GM19099 (cell line): ENCODE results near the gene PTCH2.

Experiments used
- POLR2A ChIP-seq: IDR thresholded peaks from 3 replicates; pipeline ENCODE4 v1.6.1; 2011; ENCODE audit warnings: low read depth; ENCODE audit not compliant: insufficient read length; ENCODE audit errors: extremely low read depth

PTCH2 gene

DNA sequence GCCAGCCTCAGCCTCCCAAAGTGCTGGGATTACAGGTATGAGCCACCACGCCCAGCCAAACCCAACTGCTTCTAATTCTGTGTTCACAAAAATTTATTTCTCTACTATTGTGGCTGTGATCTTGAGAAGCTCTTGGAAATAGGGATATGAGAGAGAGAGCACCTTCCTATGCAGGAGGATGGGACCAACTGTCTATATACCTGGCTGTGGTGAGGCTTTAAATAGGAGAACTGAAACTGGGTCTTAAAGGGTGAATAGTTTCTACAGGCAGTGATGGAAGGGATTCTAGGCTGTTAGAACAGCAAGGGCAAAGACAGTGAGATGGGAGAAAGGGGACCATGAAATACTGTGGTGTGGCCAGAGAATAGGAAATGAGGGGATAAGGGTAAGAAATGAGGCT is 8.3 kb upstream of the PTCH2 start:
- TF ChIP-seq POLR2A, result no peak

DNA sequence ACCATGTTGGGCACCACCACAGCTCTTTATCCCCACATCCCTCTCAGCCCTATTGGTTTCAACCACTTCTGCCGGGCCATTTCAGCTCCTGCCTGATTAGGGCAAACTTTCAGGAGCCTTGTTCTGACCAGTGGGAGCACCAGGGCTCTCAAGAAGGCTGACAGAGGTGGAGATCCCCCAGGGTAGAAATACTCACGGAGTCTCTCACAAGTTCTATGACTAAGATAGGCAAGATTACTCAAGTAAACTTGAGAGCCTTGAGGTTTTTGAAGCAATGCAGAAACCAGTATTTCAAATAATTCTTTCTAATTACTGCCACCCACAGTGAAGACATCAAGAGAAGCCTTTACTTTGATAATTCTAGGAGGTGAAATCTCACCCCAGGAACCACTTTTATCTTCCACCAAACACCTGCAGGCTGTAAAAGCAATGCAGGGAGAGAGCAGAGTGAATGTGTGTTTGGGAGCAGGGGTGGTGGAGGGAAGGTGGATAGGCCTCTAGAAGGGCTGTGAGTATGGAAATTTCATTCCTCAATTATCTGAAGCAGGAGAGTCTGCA is 6.6 kb upstream of the PTCH2 start:
- no peak for TF ChIP-seq POLR2A

DNA sequence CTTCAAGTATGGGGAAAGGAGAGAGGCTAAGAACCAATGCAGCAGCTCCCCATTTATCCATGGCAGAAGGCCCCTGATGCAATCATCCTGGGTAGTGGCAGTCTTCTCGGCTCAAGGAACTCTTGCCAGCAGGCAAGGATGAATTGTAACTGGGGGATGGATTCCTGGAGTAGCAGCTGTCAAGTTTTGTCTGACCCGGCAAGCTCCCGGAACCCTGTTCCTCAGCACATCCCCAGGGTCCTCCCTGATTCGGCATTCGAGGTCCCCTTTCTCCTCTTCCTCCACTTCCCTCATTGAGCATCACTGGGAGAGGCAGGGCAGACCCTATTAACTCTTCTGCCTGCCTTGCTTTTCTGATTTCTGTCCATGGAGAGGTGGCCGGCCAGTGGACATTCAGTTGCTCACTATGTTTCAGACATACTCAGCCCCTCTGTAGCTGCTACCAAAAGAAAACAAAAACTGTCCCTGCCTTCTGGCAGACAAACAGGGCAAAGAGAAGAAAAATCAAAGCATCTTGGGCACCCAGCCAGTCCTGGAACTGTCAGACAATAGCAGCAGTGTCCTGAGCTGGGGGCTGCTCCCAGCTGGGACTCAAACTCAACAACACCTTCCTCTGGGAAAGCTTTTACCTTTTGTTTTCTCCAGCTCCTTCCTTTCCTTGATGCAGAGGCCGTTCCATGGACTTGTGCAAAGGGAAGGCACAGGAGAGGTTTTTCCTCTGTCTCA is 5.6 kb upstream of the PTCH2 start:
- TF ChIP-seq POLR2A, result no peak

DNA sequence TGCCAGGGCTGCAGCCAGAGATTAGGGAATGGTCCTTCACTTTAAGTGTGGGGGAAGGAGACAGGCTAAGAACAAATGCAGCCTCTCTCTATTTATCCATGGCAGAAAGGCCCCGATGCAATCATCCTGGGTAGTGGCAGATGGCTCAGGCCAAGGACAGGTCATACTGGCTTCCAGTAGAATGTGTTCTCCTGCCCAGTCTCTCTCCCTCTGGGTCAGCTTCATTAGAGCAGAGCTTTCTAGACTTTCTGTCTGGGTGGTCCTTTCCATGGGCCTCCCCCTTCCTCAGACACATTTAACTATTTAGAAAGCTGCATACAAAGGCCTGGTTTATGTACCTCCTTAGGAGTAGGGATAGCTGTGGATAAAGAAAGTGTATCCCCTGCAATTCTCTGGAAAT is 4.8 kb upstream of the PTCH2 start:
- no peak for TF ChIP-seq POLR2A

DNA sequence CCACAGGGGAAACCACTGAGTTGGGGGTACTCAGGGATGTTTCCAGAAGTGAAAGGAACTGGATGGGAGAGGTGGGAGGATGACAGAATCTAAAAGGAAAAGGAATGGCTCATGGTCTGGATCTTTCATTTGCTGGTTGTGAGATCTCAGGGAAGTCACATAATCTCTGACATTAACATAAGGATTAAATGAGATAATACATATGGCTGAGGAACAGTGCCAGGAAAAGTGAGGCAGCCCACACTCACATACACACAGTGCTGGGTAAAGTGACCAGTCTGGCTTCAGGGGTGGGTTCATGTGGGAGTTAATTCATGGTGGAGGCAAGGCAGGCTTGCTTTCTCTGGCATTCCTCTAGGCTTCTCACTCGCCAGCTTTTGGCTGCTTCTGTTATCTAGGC is 3.9 kb upstream of the PTCH2 start:
- TF ChIP-seq POLR2A, result no peak

- no peak for TF ChIP-seq POLR2A
Observed at GRCh38 chr1:44842486-44842861, 579 bp downstream of the PTCH2 start.

DNA sequence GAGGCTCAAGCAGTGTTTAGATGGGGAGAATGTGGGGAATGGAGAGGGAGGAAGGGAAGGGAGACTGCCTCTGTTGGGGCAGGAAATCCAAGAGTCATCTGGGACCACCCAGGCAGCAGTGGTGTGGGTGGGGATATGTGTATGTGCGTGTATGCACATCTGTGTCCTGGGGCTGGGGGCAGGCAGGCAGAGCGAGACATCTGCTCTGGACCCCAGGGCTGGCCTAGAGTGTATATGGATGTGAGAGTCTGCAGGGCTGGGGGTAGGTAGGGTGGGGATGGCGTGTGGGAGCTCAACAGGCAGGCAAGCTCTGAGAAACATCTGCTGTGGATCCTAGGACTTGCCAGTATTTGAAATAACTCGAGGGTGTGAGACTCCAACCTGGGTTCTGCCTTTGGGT is 3.5 kb downstream of the PTCH2 start:
- no peak for TF ChIP-seq POLR2A

DNA sequence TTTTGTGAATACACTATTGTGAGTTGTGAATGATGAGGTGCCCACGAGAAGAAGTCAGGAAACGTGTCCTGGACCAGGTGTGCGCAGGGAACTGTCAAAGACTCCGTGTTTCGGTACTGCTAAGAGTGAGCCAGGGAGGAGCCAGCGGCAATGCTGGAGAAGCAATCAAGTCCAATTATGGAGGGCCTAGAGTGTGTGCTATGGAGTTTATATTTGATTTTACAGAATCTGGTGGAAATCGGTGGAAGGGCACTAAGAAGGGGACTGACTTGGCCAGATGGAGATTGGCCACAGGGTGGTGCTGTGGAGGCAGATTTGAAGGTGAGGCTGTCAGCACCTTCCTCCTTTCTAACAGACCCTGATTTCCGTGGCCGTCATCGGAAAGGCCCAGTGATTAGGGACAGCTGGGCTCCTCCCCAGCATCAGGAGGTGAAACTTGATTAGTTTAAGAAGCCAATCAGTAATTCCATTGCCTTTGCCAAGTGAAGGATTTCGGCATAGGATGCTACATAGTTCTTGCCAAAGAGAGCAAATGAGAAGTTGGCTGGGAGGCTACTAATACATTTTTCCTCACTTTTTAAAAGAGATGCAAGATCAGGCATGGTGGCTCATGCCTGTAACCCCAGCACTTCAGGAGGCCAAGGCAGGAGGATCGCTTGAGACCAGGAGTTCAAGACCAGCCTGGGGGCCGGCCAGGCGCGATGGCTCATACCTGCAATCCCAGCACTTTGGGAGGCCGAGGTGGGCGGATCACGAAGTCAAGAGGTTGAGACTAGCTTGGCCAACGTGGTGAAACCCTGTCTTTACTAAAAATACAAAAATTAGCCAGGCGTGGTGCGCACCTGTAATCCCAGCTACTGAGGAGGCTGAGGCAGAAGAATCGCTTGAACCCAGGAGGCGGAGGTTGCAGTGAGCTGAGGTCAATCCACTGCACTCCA is 7.0 kb downstream of the PTCH2 start:
- TF ChIP-seq POLR2A, result no peak

DNA sequence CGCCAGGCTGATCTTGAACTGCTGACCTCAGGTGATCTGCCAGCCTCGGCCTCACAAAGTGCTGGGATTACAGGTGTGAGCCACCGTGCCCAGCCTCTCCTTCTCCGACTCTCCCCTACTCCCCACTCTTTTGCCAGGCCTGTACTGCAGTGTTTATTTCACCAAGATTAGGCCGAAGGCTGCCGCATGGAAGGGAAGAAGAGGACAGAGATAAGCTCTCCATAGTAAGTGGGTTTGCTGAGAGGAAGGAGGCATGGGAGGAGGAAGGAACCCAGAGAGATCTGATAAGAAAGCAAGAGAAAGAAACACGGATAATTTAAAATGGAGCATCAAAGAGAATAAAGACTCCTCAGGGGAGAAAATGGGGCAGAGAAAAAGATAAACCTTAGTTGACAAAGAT is 8.7 kb downstream of the PTCH2 start:
- no peak for TF ChIP-seq POLR2A

- TF ChIP-seq POLR2A, result no peak
Observed at GRCh38 chr1:44832056-44832705, 10.9 kb downstream of the PTCH2 start.

DNA sequence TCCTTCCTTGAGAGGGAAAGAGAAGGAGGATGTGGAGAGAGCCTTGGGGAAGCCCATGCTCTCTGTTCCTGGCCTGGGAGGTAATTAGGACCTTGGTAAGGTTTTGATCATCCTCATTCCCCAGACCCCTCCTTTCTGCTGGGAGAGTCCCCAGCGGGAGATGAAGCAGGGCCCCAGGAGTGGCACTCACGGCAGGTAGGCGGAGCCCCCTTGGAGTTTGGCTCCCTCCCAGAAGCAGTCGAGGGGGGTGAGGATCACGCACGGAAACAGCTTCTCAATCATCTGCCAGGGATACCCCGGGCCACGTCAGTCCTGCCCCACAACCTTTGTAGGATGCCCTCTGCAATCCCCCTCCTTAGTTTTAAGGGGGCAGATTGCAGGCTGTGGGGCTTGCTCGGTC is 11.5 kb downstream of the PTCH2 start:
- no peak for TF ChIP-seq POLR2A

- TF ChIP-seq POLR2A, result no peak
Observed at GRCh38 chr1:44830900-44831304, 12.2 kb downstream of the PTCH2 start.

DNA sequence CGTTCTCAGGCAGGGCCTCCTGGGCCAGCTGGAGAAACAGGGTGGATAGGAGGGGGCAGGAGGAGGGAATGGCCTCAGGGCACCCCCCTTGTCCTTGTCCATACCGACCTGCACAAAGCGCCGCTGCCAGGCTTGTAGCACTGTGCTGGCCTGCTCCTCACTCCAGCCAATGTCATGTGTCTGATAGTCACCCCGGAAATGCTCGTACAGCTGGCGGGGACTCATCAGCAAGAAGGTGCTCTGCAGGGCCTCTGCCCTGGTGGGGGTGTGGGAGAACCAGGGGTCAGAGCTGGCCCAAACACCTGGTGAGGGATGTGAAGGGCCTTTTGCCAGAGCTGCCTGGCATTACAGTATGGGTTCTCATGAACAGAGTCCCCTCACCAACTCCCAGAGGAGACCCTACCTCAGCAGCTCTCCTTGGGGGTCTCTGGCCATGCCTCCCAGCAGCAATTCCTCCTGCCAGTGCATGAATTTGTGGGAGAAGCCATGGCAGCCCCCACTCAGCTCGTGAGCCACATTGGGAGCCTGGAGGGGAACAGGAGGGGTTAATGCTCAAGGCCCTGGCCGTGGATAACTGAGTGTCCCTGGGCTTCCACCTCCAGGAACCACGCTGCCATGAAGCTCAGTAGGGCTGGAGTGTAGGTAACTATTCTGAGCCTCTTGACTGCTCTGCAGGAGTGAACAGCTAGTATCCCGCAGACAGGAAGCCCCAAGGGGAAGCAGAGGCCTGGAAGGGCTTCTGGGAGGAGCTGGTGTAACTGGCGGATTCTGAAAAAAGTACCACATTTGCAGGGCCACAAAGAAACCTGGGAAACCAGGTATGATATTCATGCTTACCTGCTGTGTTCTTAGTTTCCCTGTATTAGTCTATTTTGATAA is 13.3 kb downstream of the PTCH2 start:
- TF ChIP-seq POLR2A, result no peak

- TF ChIP-seq POLR2A, result no peak
Observed at GRCh38 chr1:44828841-44829440, 14.1 kb downstream of the PTCH2 start.
